Measurements from ENCODE around the gene PLEKHA1.

The PLEKHA1 gene

DNA sequence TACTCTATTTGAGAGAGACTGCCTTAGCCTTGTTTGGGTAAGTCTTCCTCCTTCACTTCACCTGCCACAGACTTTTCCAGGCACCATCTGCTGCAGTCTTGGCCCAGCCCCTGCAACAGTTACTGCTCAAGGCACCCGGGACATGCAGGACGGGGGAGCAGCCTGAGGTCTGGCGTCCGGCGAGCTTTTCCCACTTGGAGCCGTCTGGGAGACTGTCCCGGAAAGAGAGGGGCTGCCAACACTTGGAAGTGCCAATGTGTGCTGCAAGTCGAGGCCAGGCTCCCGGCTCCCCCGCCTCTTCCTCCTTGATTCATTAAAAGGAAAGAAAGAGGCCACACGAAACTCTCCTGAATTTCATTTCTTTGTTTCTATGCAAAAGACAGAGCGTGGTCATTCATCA lies 100.6 kb downstream of the PLEKHA1 start:
- no peak overlapping the region for H3K9ac ChIP-seq (ENCODE audit: low read length)
- H3K27ac ChIP-seq (ENCODE audit: low read depth, low read length, poor library complexity, severe bottlenecking), result no peak overlapping the region
- H4K20me1 ChIP-seq (ENCODE audit: insufficient read depth, low read length), result no peaks in the 10 kb centered on the region
- no peaks in the 10 kb centered on the region for H3K9me2 ChIP-seq (ENCODE audit: low read depth, low read length)
- TF ChIP-seq, protein P1, sequence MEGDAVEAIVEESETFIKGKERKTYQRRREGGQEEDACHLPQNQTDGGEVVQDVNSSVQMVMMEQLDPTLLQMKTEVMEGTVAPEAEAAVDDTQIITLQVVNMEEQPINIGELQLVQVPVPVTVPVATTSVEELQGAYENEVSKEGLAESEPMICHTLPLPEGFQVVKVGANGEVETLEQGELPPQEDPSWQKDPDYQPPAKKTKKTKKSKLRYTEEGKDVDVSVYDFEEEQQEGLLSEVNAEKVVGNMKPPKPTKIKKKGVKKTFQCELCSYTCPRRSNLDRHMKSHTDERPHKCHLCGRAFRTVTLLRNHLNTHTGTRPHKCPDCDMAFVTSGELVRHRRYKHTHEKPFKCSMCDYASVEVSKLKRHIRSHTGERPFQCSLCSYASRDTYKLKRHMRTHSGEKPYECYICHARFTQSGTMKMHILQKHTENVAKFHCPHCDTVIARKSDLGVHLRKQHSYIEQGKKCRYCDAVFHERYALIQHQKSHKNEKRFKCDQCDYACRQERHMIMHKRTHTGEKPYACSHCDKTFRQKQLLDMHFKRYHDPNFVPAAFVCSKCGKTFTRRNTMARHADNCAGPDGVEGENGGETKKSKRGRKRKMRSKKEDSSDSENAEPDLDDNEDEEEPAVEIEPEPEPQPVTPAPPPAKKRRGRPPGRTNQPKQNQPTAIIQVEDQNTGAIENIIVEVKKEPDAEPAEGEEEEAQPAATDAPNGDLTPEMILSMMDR (IDR thresholded peaks at IDR 0.05; ENCODE audit: low read length), result no peak
- TF ChIP-seq EZH2 (IDR thresholded peaks at IDR 0.05; ENCODE audit: borderline replicate concordance, low read length), result no peak
- no peaks in the 10 kb centered on the region for H3K27me3 ChIP-seq (ENCODE audit: insufficient read depth, low read length)
- H3K9me3 ChIP-seq (ENCODE audit: low read length), result no peaks in the 10 kb centered on the region
- H3F3A ChIP-seq (ENCODE audit: insufficient read depth, low read length), result no peaks in the 10 kb centered on the region
- no peak overlapping the region for H3K4me2 ChIP-seq (ENCODE audit: low read length)
- no peaks in the 10 kb centered on the region for H3K4me1 ChIP-seq (ENCODE audit: insufficient read depth, low read length, severe bottlenecking)
- H3K4me3 ChIP-seq (ENCODE audit: low read depth, low read length, poor library complexity, severe bottlenecking), result no peak overlapping the region
- no peaks in the 10 kb centered on the region for H3K79me2 ChIP-seq (ENCODE audit: insufficient read depth, low read length)
- no peaks in the 10 kb centered on the region for H3K36me3 ChIP-seq (ENCODE audit: insufficient read depth, low read length)
- H2AFZ ChIP-seq (ENCODE audit: low read length), result no peak overlapping the region

DNA sequence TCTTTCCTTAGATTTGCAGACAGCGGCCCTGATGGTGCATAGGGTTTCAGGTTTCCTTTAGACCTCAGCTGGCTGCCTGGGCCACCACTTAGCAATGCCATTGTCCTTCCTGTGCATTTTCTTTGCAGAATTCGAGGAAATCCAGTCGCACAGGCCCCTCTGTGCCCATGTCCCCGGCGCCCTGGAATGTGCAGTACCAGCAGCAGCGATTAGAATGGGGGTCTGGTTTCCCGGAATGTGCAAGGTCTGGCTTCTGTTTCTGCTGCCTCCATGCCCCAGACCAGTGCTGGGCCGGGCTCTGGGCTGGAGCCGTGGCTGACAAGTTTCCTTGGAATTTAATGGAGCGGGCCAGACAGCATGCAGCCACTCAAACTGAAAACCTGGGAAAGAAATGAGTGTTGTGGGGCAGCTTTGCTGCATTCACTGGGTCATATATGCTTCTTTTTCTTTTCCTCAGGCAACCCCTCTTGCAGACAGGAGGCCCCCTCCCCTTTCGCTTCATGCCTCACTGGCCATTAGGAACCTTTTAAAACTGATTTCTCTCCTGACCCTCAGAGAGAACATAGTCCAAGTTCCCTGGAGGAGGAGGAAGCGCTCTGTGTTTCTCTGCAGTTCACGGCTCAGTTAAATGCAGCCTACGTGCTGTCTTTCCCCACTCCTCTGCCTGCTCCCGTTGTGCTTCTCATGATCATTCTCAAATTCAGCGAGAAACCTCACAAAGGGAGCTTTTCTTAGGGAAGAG lies 101.3 kb downstream of the PLEKHA1 start:
- Histone ChIP-seq H3F3A (ENCODE audit: insufficient read depth, low read length) (no peaks in the 10 kb centered on the region), H3K36me3 (ENCODE audit: insufficient read depth, low read length) (no peaks in the 10 kb centered on the region), H3K4me2 (ENCODE audit: low read length) (no peak overlapping the region), H3K79me2 (ENCODE audit: insufficient read depth, low read length) (no peaks in the 10 kb centered on the region), H3K27me3 (ENCODE audit: insufficient read depth, low read length) (no peaks in the 10 kb centered on the region), H3K4me1 (ENCODE audit: insufficient read depth, low read length, severe bottlenecking) (no peaks in the 10 kb centered on the region), H3K9me2 (ENCODE audit: low read depth, low read length) (no peaks in the 10 kb centered on the region), H3K9me3 (ENCODE audit: low read length) (no peaks in the 10 kb centered on the region), H4K20me1 (ENCODE audit: insufficient read depth, low read length) (no peaks in the 10 kb centered on the region), H3K4me3 (ENCODE audit: low read depth, low read length, poor library complexity, severe bottlenecking) (no peak overlapping the region), H2AFZ (ENCODE audit: low read length) (no peak overlapping the region), H3K27ac (ENCODE audit: low read depth, low read length, poor library complexity, severe bottlenecking) (no peak overlapping the region), H3K9ac (ENCODE audit: low read length) (no peak overlapping the region)
- TF ChIP-seq, protein P1 (IDR thresholded peaks at IDR 0.05; ENCODE audit: low read length), result no peak
- TF ChIP-seq EZH2 (IDR thresholded peaks at IDR 0.05; ENCODE audit: borderline replicate concordance, low read length), result no peak

DNA sequence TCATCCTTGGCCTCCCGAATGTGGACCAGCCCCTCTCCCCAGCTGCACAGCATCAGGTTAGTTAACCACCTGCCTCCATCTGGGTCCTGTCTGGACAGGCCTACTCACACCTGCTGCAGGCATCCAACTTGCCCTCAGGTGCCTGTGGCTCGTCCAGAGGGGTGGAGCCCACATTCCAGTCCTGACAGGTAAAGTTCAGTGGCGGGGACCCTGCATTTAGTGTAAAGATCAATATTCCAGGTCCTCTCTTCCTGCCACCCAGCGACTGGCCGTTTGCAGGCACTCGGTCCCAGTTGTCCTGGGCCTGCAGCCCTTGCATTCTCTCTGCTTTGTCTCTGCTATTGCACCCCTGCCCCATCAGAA lies 101.8 kb downstream of the PLEKHA1 start:
- H4K20me1 ChIP-seq (ENCODE audit: insufficient read depth, low read length), result no peaks in the 10 kb centered on the region
- no peaks in the 10 kb centered on the region for H3K4me1 ChIP-seq (ENCODE audit: insufficient read depth, low read length, severe bottlenecking)
- H3F3A ChIP-seq (ENCODE audit: insufficient read depth, low read length), result no peaks in the 10 kb centered on the region
- no peaks in the 10 kb centered on the region for H3K9me2 ChIP-seq (ENCODE audit: low read depth, low read length)
- H3K9me3 ChIP-seq (ENCODE audit: low read length), result no peaks in the 10 kb centered on the region
- no peaks in the 10 kb centered on the region for H3K36me3 ChIP-seq (ENCODE audit: insufficient read depth, low read length)
- H3K9ac ChIP-seq (ENCODE audit: low read length), result no peak overlapping the region
- no peak overlapping the region for H2AFZ ChIP-seq (ENCODE audit: low read length)
- no peak overlapping the region for H3K4me3 ChIP-seq (ENCODE audit: low read depth, low read length, poor library complexity, severe bottlenecking)
- no peak overlapping the region for H3K4me2 ChIP-seq (ENCODE audit: low read length)
- TF ChIP-seq EZH2 (IDR thresholded peaks at IDR 0.05; ENCODE audit: borderline replicate concordance, low read length), result no peak
- TF ChIP-seq, protein P1 (IDR thresholded peaks at IDR 0.05; ENCODE audit: low read length), result no peak
- H3K27ac ChIP-seq (ENCODE audit: low read depth, low read length, poor library complexity, severe bottlenecking), result no peak overlapping the region
- H3K27me3 ChIP-seq (ENCODE audit: insufficient read depth, low read length), result no peaks in the 10 kb centered on the region
- H3K79me2 ChIP-seq (ENCODE audit: insufficient read depth, low read length), result no peaks in the 10 kb centered on the region

All from OCI-LY1 (cell line).